ENCODE results near the gene GPR143.

DNA sequence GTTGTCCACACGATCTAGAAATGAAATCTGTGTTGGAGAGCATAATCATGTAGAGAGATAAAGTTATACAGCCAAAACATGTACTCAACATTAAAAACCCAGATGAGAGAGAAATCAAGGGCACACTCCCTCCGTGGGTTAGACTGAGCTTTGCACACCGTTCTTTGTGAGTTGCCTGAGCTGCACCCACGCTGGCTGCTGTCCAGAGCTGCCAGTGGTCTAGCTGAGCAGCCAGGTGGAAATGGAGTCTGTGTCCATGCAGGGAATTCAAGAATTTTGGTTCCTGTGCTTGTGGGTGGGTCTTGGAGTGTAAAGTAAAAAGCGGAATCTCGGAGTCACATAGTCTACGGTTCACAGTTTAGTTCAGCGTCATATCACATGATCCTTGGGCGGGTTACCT lies 84.6 kb downstream of the GPR143 start:
- no peak for TF ChIP-seq FOXM1 (IDR thresholded peaks at IDR 0.05; ENCODE audit: borderline replicate concordance, low read depth)
- TF ChIP-seq EGR1 (IDR thresholded peaks at IDR 0.05) = no peak
- TF ChIP-seq, protein P1, sequence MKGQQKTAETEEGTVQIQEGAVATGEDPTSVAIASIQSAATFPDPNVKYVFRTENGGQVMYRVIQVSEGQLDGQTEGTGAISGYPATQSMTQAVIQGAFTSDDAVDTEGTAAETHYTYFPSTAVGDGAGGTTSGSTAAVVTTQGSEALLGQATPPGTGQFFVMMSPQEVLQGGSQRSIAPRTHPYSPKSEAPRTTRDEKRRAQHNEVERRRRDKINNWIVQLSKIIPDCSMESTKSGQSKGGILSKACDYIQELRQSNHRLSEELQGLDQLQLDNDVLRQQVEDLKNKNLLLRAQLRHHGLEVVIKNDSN (IDR thresholded peaks at IDR 0.05) = no peak
- no peak for TF ChIP-seq RAD21 (IDR thresholded peaks at IDR 0.05; ENCODE audit: low read depth)
- TF ChIP-seq YY1 (IDR thresholded peaks at IDR 0.05; ENCODE audit: low read depth) = no peak
